ENCODE measurements around the gene NUTF2. TPM values are rescaled to one million over a fixed set of nuclear protein-coding genes. Genes with fewer than 3 reads are reported as not detected.

NUTF2 gene
- total and polyA plus RNA-seq, 2 donors (not counting 1 experiment from before 2014, with no cell fraction given) = 127 to 310 TPM

DNA sequence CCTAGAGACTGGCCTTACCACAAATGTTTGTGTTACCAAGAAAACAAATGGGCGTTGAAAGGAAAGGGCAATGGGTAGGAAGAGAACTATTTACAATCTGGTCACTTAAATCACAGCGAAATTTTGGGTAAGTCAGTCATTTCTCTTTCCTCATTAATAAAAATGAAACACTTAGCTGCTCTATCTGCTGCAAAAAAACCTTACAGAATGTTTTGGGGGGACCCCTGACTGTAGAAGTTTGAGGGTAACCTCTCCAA lies 742 bp upstream of the NUTF2 start:
- Histone ChIP-seq H3K9me3 (ENCODE audit: control insufficient read depth, insufficient read depth, low read depth, low read length) (no peaks in the 10 kb centered on the region), H3K4me2 (ENCODE audit: extremely low read depth, insufficient read depth, low read length) (peak overlapping the region; percentile 85), H3K36me3 (ENCODE audit: control insufficient read depth, insufficient read depth, low read length) (no peaks in the 10 kb centered on the region), H2AFZ (ENCODE audit: low read length) (no peak overlapping the region), H3K4me1 (ENCODE audit: control insufficient read depth, extremely low read depth, insufficient read depth, low read length) (peaks cover 19% of the 10 kb centered on the region), H3K27ac (ENCODE audit: insufficient read depth, low read length) (peak overlapping the region; percentile 86), H3K9ac (ENCODE audit: insufficient read depth, low read length) (peak overlapping the region; percentile 82), H3K79me2 (ENCODE audit: control insufficient read depth, insufficient read depth, low read length) (peaks cover 57% of the 10 kb centered on the region), H4K20me1 (ENCODE audit: control insufficient read depth, extremely low read depth, insufficient read depth, low read length) (no peaks in the 10 kb centered on the region), H3K27me3 (ENCODE audit: control insufficient read depth, insufficient read depth, low read length) (no peaks in the 10 kb centered on the region), H3K4me3 (replicated peaks in 1 of 4; ENCODE audit: control extremely low read depth in 1 of 4, insufficient read depth in 1 of 4, low read depth in 3 of 4, low read length in 4 of 4) (peak overlapping the region; percentile 69 to 91 (median 76))
- TF ChIP-seq CTCF (conservative IDR thresholded peaks at IDR 0.05 in 1 of 2, IDR thresholded peaks at IDR 0.05 in 1 of 2; ENCODE audit: low read depth in 1 of 2, low read length in 2 of 2) = no peak
- no peak for TF ChIP-seq EZH2 (IDR thresholded peaks at IDR 0.05; ENCODE audit: low read length, missing control alignments)
- no peak for DNase-seq (ENCODE audit: low read depth in 2 of 2)

DNA sequence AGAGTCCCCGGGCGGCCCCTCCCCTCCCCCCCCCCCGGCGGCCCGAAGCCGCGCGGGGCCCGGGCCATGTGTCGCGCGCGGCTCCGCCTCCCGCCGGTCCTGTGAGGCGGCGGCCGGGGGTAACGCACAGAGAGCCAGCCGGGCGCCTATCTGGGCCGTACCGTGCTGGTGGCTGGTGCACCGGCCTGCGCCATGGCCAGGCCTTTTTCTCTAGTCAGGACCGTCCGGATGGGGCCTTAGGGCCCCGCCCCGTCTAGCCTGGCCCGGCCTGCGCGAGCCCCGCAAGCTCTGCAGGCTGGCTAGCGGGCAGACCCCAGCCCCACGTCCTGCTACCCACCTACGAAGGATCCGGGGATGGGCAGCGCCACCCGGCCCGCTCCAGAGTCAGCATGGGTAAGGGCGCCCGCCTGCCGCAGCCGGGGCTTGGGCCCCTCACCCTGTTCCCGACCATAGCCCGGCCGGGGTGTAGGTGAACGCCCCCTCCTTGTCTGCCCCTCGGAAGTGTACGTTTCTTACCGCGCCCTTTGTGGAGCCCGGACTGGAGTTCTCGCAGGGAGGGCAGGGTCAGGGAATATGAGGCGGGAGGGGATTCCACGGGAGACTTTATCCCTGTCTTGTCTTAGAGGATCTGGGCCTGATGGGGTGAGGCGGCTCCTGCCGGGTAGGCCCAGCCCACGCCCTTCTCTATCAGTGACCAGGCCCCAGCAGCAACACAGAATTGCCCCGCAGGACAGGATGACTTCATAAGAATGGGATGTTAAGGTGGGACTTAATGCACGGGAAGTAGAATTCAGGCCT lies 530 bp downstream of the NUTF2 start, which contains the start of gene CENPT:
TSS of gene CENPT (minus strand) at position 630 of the 798 bp plus-strand sequence. CDS start 13,834 bp downstream, outside the sequence.
- peak within 1 kb of the TSS; percentile 86 for H3K27ac ChIP-seq (ENCODE audit: insufficient read depth, low read length)
- peak in 1 of 2 donors; percentile 87 for DNase-seq (ENCODE audit: low read depth in 2 of 2)
- H2AFZ ChIP-seq (ENCODE audit: low read length) = peak within 1 kb of the TSS; percentile 37
- H3K79me2 ChIP-seq (ENCODE audit: control insufficient read depth, insufficient read depth, low read length) = peaks cover 68% of the 10 kb centered on the region
- H4K20me1 ChIP-seq (ENCODE audit: control insufficient read depth, extremely low read depth, insufficient read depth, low read length) = no peaks in the 10 kb centered on the region
- peaks cover 19% of the 10 kb centered on the region for H3K4me1 ChIP-seq (ENCODE audit: control insufficient read depth, extremely low read depth, insufficient read depth, low read length)
- H3K4me2 ChIP-seq (ENCODE audit: extremely low read depth, insufficient read depth, low read length) = peak within 1 kb of the TSS; percentile 92
- no peaks in the 10 kb centered on the region for H3K9me3 ChIP-seq (ENCODE audit: control insufficient read depth, insufficient read depth, low read depth, low read length)
- no peaks in the 10 kb centered on the region for H3K27me3 ChIP-seq (ENCODE audit: control insufficient read depth, insufficient read depth, low read length)
- peak within 1 kb of the TSS; percentile 82 for H3K9ac ChIP-seq (ENCODE audit: insufficient read depth, low read length)
- TF ChIP-seq CTCF (conservative IDR thresholded peaks at IDR 0.05 in 1 of 2, IDR thresholded peaks at IDR 0.05 in 1 of 2; ENCODE audit: low read depth in 1 of 2, low read length in 2 of 2) (no peak), EZH2 (IDR thresholded peaks at IDR 0.05; ENCODE audit: low read length, missing control alignments) (no peak)
- no peaks in the 10 kb centered on the region for H3K36me3 ChIP-seq (ENCODE audit: control insufficient read depth, insufficient read depth, low read length)
- H3K4me3 ChIP-seq (replicated peaks in 1 of 4; ENCODE audit: control extremely low read depth in 1 of 4, insufficient read depth in 1 of 4, low read depth in 3 of 4, low read length in 4 of 4) = peak within 1 kb of the TSS; percentile 76 to 91 (median 77)

DNA sequence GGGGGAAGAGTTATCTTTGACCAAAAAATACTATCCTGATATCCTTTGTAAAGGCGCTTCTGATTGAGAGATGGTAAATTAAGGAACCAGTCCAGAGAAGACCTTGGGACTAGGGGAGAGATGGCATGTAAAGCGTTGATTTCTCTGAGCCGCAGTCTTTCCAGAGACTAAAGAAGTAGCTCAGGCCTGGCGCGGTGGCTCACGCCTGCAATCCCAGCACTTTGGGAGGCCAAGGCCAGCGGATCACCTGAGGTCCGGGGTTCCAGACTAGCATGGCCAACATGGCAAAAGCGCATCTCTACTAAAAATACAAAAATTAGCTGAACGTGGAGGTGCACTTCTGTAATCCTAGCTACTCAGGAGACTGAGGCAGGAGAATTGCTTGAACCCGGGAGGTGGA lies 1.4 kb downstream of the NUTF2 start:
- Histone ChIP-seq H3K27ac (ENCODE audit: insufficient read depth, low read length) (peak overlapping the region; percentile 86), H4K20me1 (ENCODE audit: control insufficient read depth, extremely low read depth, insufficient read depth, low read length) (no peaks in the 10 kb centered on the region), H3K27me3 (ENCODE audit: control insufficient read depth, insufficient read depth, low read length) (no peaks in the 10 kb centered on the region), H3K79me2 (ENCODE audit: control insufficient read depth, insufficient read depth, low read length) (peaks cover 69% of the 10 kb centered on the region), H3K4me1 (ENCODE audit: control insufficient read depth, extremely low read depth, insufficient read depth, low read length) (peaks cover 19% of the 10 kb centered on the region), H3K4me2 (ENCODE audit: extremely low read depth, insufficient read depth, low read length) (peak overlapping the region; percentile 92), H3K4me3 (replicated peaks in 1 of 4; ENCODE audit: control extremely low read depth in 1 of 4, insufficient read depth in 1 of 4, low read depth in 3 of 4, low read length in 4 of 4) (peak overlapping the region; percentile 76 to 91 (median 77)), H3K9me3 (ENCODE audit: control insufficient read depth, insufficient read depth, low read depth, low read length) (no peaks in the 10 kb centered on the region), H3K9ac (ENCODE audit: insufficient read depth, low read length) (peak overlapping the region; percentile 82), H3K36me3 (ENCODE audit: control insufficient read depth, insufficient read depth, low read length) (no peaks in the 10 kb centered on the region), H2AFZ (ENCODE audit: low read length) (no peak overlapping the region)
- TF ChIP-seq EZH2 (IDR thresholded peaks at IDR 0.05; ENCODE audit: low read length, missing control alignments) (no peak), CTCF (conservative IDR thresholded peaks at IDR 0.05 in 1 of 2, IDR thresholded peaks at IDR 0.05 in 1 of 2; ENCODE audit: low read depth in 1 of 2, low read length in 2 of 2) (no peak)
- DNase-seq (ENCODE audit: low read depth in 2 of 2) = no peak

Data from fibroblast of lung (primary cell).